PFSK-1 (cell line): ENCODE results near the gene OLFML2A.

ENCODE experiments used
- FOXP2 ChIP-seq: optimal IDR thresholded peaks from 2 replicates; pipeline ENCODE3; 2011; ENCODE audit warnings: borderline replicate concordance, control low read depth, inconsistent platforms; ENCODE audit not compliant: insufficient read depth; ENCODE audit errors: extremely low read length, extremely low read depth
- POLR2AphosphoS5 ChIP-seq: IDR thresholded peaks from 2 replicates; pipeline ENCODE4 v1.6.1; 2012; ENCODE audit warnings: low read depth, mild to moderate bottlenecking, control low read depth, low read length, moderate library complexity
- SIN3A ChIP-seq: IDR thresholded peaks from 2 replicates; pipeline ENCODE4 v1.6.1; 2012; ENCODE audit warnings: mild to moderate bottlenecking, low read length, moderate library complexity, borderline replicate concordance; ENCODE audit not compliant: insufficient read depth
- TAF1 ChIP-seq: IDR thresholded peaks from 2 replicates; pipeline ENCODE4 v1.6.1; 2012; ENCODE audit warnings: low read length, control low read depth, borderline replicate concordance; ENCODE audit not compliant: insufficient read depth
- TF ChIP-seq, protein P1 (sequence below), 2 experiments: IDR thresholded peaks; 2 replicates each; pipeline versions ENCODE4 v1.6.1 to v1.8.0; 2011 to 2012; ENCODE audit warnings: low read depth in 2 of 2, low read length in 2 of 2, control low read depth in 1 of 2, inconsistent platforms in 1 of 2, mild to moderate bottlenecking in 1 of 2, moderate library complexity in 1 of 2; ENCODE audit not compliant: insufficient read depth in 1 of 2

OLFML2A gene

DNA sequence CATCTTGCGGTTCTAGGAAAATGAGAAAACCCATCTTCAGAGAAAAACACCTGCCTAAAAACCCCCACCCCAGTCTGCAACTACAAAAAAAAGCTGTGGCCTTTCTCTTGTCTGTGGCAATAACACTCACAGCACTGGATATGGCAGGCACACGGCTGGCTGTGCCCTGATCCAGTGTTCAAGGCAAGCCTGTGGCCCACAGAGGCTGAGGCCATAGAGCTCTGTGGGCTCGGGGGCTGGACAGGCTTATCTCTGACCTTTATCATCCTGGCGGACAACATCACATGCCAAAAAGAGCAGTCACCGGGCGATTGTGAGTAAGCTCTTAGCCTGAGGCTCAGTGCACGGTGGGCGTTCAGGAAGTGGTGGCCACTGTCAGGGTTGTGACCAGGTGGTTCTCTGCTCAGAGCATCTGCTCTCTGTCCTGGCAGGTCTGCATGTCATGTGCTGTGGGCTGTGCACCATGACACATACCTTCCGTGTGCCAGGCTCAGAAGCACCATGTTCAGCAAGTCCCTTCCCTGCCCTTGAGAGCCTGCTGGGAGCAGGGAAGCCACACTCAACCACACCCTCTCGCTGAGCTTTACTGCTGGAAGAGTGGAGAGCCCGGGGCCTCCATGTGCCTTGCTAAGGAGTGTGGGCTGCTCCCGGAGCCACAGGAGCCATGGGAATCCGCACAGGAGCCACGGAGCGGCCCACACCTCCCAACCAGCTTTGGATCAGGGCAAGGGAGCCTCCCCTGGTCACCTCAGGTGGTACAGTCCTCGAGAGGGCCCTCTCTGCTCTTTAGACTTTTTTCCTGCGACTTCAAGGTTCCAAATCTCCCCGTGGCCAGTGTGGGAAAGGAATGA lies 41.7 kb downstream of the OLFML2A start:
- no peak for TF ChIP-seq TAF1
- TF ChIP-seq FOXP2: no peak
- TF ChIP-seq POLR2AphosphoS5: no peak
- no peak for TF ChIP-seq SIN3A
- TF ChIP-seq, protein P1, sequence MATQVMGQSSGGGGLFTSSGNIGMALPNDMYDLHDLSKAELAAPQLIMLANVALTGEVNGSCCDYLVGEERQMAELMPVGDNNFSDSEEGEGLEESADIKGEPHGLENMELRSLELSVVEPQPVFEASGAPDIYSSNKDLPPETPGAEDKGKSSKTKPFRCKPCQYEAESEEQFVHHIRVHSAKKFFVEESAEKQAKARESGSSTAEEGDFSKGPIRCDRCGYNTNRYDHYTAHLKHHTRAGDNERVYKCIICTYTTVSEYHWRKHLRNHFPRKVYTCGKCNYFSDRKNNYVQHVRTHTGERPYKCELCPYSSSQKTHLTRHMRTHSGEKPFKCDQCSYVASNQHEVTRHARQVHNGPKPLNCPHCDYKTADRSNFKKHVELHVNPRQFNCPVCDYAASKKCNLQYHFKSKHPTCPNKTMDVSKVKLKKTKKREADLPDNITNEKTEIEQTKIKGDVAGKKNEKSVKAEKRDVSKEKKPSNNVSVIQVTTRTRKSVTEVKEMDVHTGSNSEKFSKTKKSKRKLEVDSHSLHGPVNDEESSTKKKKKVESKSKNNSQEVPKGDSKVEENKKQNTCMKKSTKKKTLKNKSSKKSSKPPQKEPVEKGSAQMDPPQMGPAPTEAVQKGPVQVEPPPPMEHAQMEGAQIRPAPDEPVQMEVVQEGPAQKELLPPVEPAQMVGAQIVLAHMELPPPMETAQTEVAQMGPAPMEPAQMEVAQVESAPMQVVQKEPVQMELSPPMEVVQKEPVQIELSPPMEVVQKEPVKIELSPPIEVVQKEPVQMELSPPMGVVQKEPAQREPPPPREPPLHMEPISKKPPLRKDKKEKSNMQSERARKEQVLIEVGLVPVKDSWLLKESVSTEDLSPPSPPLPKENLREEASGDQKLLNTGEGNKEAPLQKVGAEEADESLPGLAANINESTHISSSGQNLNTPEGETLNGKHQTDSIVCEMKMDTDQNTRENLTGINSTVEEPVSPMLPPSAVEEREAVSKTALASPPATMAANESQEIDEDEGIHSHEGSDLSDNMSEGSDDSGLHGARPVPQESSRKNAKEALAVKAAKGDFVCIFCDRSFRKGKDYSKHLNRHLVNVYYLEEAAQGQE (IDR thresholded peaks at IDR 0.05; ENCODE audit: insufficient read depth in 1 of 2, low read depth in 2 of 2, low read length in 2 of 2): no peak

- TF ChIP-seq POLR2AphosphoS5 (no peak), TAF1 (no peak), SIN3A (no peak), FOXP2 (no peak)
- TF ChIP-seq, protein P1 (IDR thresholded peaks at IDR 0.05; ENCODE audit: insufficient read depth in 1 of 2, low read depth in 2 of 2, low read length in 2 of 2): no peak
Observed at GRCh38 chr9:124820698-124821623, 44.0 kb downstream of the OLFML2A start.

DNA sequence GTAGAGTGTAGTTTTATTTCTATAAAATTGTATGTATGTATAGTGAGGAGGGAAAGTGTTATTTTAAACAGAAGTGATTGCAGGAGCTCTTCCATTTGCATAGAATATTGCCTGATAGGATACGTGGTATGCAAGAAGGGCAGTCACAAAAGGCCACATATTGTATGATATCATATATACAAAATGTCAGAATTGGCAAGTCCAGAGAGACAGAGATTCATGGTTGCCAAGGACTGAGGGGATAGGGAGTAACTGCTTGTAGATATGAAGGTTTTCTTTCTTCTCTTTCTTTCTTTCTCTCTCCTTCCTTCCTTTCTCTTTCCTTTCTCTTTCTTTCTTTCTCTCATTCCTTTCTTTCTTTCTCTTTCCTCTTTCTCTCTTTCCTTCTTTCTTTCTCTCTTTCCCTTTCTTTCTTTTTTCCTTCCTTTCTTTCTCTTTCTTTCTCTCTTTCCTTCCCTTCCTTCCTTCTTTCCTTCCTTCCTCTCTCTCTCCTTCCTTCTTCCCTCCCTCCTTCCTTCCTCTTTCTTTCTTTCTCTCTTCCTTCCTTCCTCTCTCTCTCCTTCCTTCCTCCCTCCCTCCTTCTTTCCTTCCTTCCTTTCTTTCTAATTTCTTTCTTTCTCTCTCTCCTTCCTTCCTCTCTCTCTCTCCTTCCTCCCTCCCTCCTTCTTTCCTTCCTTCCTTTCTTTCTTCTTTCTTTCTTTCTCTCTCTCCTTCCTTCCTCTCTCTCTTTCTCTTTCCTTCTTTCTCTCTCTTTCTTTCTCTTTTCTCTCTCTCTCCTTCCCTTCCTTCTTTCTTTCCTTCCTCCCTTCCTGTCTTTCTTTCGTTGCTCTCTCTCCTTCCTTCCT lies 51.8 kb downstream of the OLFML2A start:
- TF ChIP-seq, protein P1 (IDR thresholded peaks at IDR 0.05; ENCODE audit: insufficient read depth in 1 of 2, low read depth in 2 of 2, low read length in 2 of 2): no peak
- TF ChIP-seq FOXP2: no peak
- TF ChIP-seq SIN3A: no peak
- no peak for TF ChIP-seq TAF1
- TF ChIP-seq POLR2AphosphoS5: no peak

- TF ChIP-seq SIN3A: no peak
- TF ChIP-seq, protein P1 (IDR thresholded peaks at IDR 0.05; ENCODE audit: insufficient read depth in 1 of 2, low read depth in 2 of 2, low read length in 2 of 2): no peak
Observed at GRCh38 chr9:124829334-124829669, 52.4 kb downstream of the OLFML2A start.
